SK-N-SH treated with all-trans-retinoic acid at 6 μM for 48 hours (cell line): Measurements from ENCODE around the gene ST6GAL1.
"Not testable (repeated sequence)": the region's sequence is repeated elsewhere in the genome, so short reads cannot be mapped to it uniquely, and the experiment has no call there.

Experiments
- ATAC-seq: fragments of 200-7000 bp; cut with Tn5 transposase; 3 replicates; pipeline ENCODE4 v1.9.1; 2020; ENCODE audit warnings: mild to moderate bottlenecking, moderate library complexity
- BACH2 ChIP-seq: fragments of 250-450 bp; sonication (Bioruptor Pico); IDR thresholded peaks from 2 replicates; pipeline ENCODE4 v1.9.0; 2021; ENCODE audit warnings: mild to moderate bottlenecking, borderline replicate concordance
- CREB5 ChIP-seq: fragments of 250-450 bp; sonication (Bioruptor Pico); IDR thresholded peaks from 2 replicates; pipeline ENCODE4 v1.5.1; 2020; ENCODE audit warnings: low read depth, mild to moderate bottlenecking, moderate library complexity
- CSDC2 ChIP-seq: fragments of 250-450 bp; sonication (Bioruptor Pico); IDR thresholded peaks from 2 replicates; pipeline ENCODE4 v1.5.0; 2020; ENCODE audit warnings: mild to moderate bottlenecking, moderate library complexity
- CSRNP3 ChIP-seq: fragments of 250-450 bp; sonication (Bioruptor Pico); IDR thresholded peaks from 2 replicates; pipeline ENCODE4 v1.5.1; 2021; ENCODE audit warnings: mild to moderate bottlenecking, moderate library complexity
- ESRRG ChIP-seq: fragments of 250-450 bp; sonication (Bioruptor Pico); IDR thresholded peaks from 2 replicates; pipeline ENCODE4 v1.6.1; 2021; ENCODE audit warnings: mild to moderate bottlenecking
- GLIS3 ChIP-seq: fragments of 250-450 bp; sonication (Bioruptor Pico); IDR thresholded peaks from 2 replicates; pipeline ENCODE4 v1.5.0; 2020; ENCODE audit warnings: mild to moderate bottlenecking, moderate library complexity
- OSR1 ChIP-seq: fragments of 250-450 bp; sonication (Bioruptor Pico); IDR thresholded peaks from 2 replicates; pipeline ENCODE4 v1.8.0; 2022; ENCODE audit warnings: moderate library complexity, mild to moderate bottlenecking, inconsistent platforms
- PATZ1 ChIP-seq: fragments of 250-450 bp; sonication (Bioruptor Pico); IDR thresholded peaks from 2 replicates; pipeline ENCODE4 v1.8.0; 2020; ENCODE audit warnings: mild to moderate bottlenecking, moderate library complexity, borderline replicate concordance
- POU6F1 ChIP-seq: fragments of 250-450 bp; sonication (Bioruptor Pico); IDR thresholded peaks from 2 replicates; pipeline ENCODE4 v1.8.0; 2021; ENCODE audit warnings: low read depth, mild to moderate bottlenecking, moderate library complexity, borderline replicate concordance
- PPARA ChIP-seq: fragments of 250-450 bp; sonication (Bioruptor Pico); IDR thresholded peaks from 2 replicates; pipeline ENCODE4 v1.5.0; 2020; ENCODE audit warnings: mild to moderate bottlenecking, borderline replicate concordance
- RARB ChIP-seq: fragments of 250-450 bp; sonication (Bioruptor Pico); IDR thresholded peaks from 2 replicates; pipeline ENCODE4 v1.8.0; 2021; ENCODE audit warnings: mild to moderate bottlenecking, moderate library complexity
- SNAI2 ChIP-seq: fragments of 250-450 bp; sonication (Bioruptor Pico); IDR thresholded peaks from 2 replicates; pipeline ENCODE4 v1.5.0; 2020; ENCODE audit warnings: mild to moderate bottlenecking, moderate library complexity
- TCF4 ChIP-seq: fragments of 250-450 bp; sonication (Bioruptor Pico); IDR thresholded peaks from 2 replicates; pipeline ENCODE4 v1.8.0; 2021; ENCODE audit warnings: mild to moderate bottlenecking, moderate library complexity, borderline replicate concordance
- TOX ChIP-seq: fragments of 250-450 bp; sonication (Bioruptor Pico); IDR thresholded peaks from 2 replicates; pipeline ENCODE4 v1.8.0; 2021; ENCODE audit warnings: mild to moderate bottlenecking, moderate library complexity, borderline replicate concordance
- TSHZ2 ChIP-seq: fragments of 250-450 bp; sonication (Bioruptor Pico); IDR thresholded peaks from 2 replicates; pipeline ENCODE4 v1.5.0; 2020; ENCODE audit warnings: mild to moderate bottlenecking, moderate library complexity
- ZC3H10 ChIP-seq: fragments of 250-450 bp; sonication (Bioruptor Pico); IDR thresholded peaks from 2 replicates; pipeline ENCODE4 v1.5.1; 2021; ENCODE audit warnings: mild to moderate bottlenecking, moderate library complexity
- ZFP3 ChIP-seq: fragments of 250-450 bp; sonication (Bioruptor Pico); IDR thresholded peaks from 2 replicates; pipeline ENCODE4 v1.5.0; 2020; ENCODE audit warnings: mild to moderate bottlenecking, moderate library complexity
- ZFP30 ChIP-seq: fragments of 450-650 bp; formaldehyde crosslinking; IDR thresholded peaks from 2 replicates; pipeline ENCODE4 v1.5.0; 2022; ENCODE audit warnings: mild to moderate bottlenecking, moderate library complexity
- ZNF565 ChIP-seq: fragments of 450-650 bp; formaldehyde crosslinking; conservative IDR thresholded peaks from 2 replicates; pipeline ENCODE4 v1.5.0; 2020; ENCODE audit warnings: low read depth, mild to moderate bottlenecking, moderate library complexity
- ZNF70 ChIP-seq: fragments of 450-650 bp; formaldehyde crosslinking; IDR thresholded peaks from 2 replicates; pipeline ENCODE4 v1.5.0; 2020; ENCODE audit warnings: mild to moderate bottlenecking, moderate library complexity

The ST6GAL1 gene

GRCh38 chr3:186883686-186884058, 46.7 kb upstream of the ST6GAL1 start (continued):
- TF ChIP-seq POU6F1: no peak
- TF ChIP-seq ESRRG: no peak
- TF ChIP-seq PATZ1 (CRISPR knock-in tag): no peak
- no peak for TF ChIP-seq CSDC2 (CRISPR knock-in tag)
- TF ChIP-seq ZFP30 (CRISPR knock-in tag): no peak
- TF ChIP-seq BACH2 (CRISPR knock-in tag): no peak
- TF ChIP-seq TCF4 (CRISPR knock-in tag): no peak
- no peak for TF ChIP-seq ZFP3

GRCh38 chr3:186884868-186885267, 45.5 kb upstream of the ST6GAL1 start:
- ATAC-seq: not testable (repeated sequence)

- TF ChIP-seq RARB (CRISPR knock-in tag): no peak
- no peak for TF ChIP-seq CSRNP3
- no peak for TF ChIP-seq PATZ1 (CRISPR knock-in tag)
- no peak for TF ChIP-seq TSHZ2 (CRISPR knock-in tag)
- no peak for TF ChIP-seq TOX (CRISPR knock-in tag)
- TF ChIP-seq CSDC2 (CRISPR knock-in tag): no peak
- no peak for TF ChIP-seq ESRRG
- no peak for TF ChIP-seq ZNF70
- no peak for TF ChIP-seq ZNF565 (CRISPR knock-in tag)
- no peak for TF ChIP-seq PPARA
- TF ChIP-seq OSR1 (CRISPR knock-in tag): no peak
- no peak for TF ChIP-seq ZC3H10 (CRISPR knock-in tag)
- TF ChIP-seq SNAI2 (CRISPR knock-in tag): no peak
- TF ChIP-seq ZFP30 (CRISPR knock-in tag): no peak
- no peak for TF ChIP-seq TCF4 (CRISPR knock-in tag)
- no peak for TF ChIP-seq POU6F1
- no peak for TF ChIP-seq CREB5 (CRISPR knock-in tag)
- no peak for TF ChIP-seq GLIS3 (CRISPR knock-in tag)
- TF ChIP-seq, all 23 proteins: peak for 0
- ATAC-seq: no peak
These were observed 43.9 kb upstream of the ST6GAL1 start for GRCh38 chr3:186886202-186886981.

GRCh38 chr3:186887507-186887938, 42.8 kb upstream of the ST6GAL1 start:
- ATAC-seq: not testable (repeated sequence)
